ENCODE data around the gene MOK. TPM values are rescaled to one million over a fixed set of nuclear protein-coding genes. Genes with fewer than 3 reads are reported as not detected.

Gene MOK
- total RNA-seq, 2 donors from 2014 or later = 60.3 to 102 TPM

- Mint-ChIP-seq H3K36me3 (ENCODE audit: low read depth) (peaks cover 17% of the 10 kb centered on the region), H3K4me1 (peaks cover 3% of the 10 kb centered on the region), H3K4me3 (no peak overlapping the region), H3K27ac (no peak overlapping the region), H3K27me3 (ENCODE audit: insufficient read depth) (no peaks in the 10 kb centered on the region), H3K9me3 (no peaks in the 10 kb centered on the region)
- Histone ChIP-seq H3K36me3 (ENCODE audit: control insufficient read depth, insufficient read depth, low read length) (peaks cover 10% of the 10 kb centered on the region), H3K4me3 (ENCODE audit: low read length) (no peak overlapping the region), H3K27ac (ENCODE audit: low read depth, low read length) (no peak overlapping the region), H3K4me1 (ENCODE audit: control insufficient read depth, insufficient read depth, low read length) (peaks cover 8% of the 10 kb centered on the region), H3K9me3 (ENCODE audit: control insufficient read depth, low read length) (peaks cover 9% of the 10 kb centered on the region), H3K27me3 (ENCODE audit: control insufficient read depth, insufficient read depth, low read length, poor library complexity, severe bottlenecking) (no peaks in the 10 kb centered on the region), H3K9ac (ENCODE audit: extremely low read depth, low read length, poor library complexity, severe bottlenecking) (no peak overlapping the region)
- no peak for TF ChIP-seq CTCF (conservative IDR thresholded peaks at IDR 0.05)
- no peak for DNase-seq
- WGBS, 2 experiments (ENCODE audit: insufficient coverage in 1 of 2, insufficient read length in 1 of 2) = 90 to 94% methylated on average over 11 to 12 of the region's 12 CpGs
These were observed 68.9 kb downstream of the MOK start for GRCh38 chr14:102236026-102236425.

- Mint-ChIP-seq H3K36me3 (ENCODE audit: low read depth) (peaks cover 23% of the 10 kb centered on the region), H3K4me1 (peaks cover 1% of the 10 kb centered on the region), H3K4me3 (no peak overlapping the region), H3K9me3 (no peaks in the 10 kb centered on the region), H3K27me3 (ENCODE audit: insufficient read depth) (no peaks in the 10 kb centered on the region), H3K27ac (no peak overlapping the region)
- no peak overlapping the region for H3K9ac ChIP-seq (ENCODE audit: extremely low read depth, low read length, poor library complexity, severe bottlenecking)
- peaks cover 10% of the 10 kb centered on the region for H3K36me3 ChIP-seq (ENCODE audit: control insufficient read depth, insufficient read depth, low read length)
- H3K27me3 ChIP-seq (ENCODE audit: control insufficient read depth, insufficient read depth, low read length, poor library complexity, severe bottlenecking) = no peaks in the 10 kb centered on the region
- no peak overlapping the region for H3K4me3 ChIP-seq (ENCODE audit: low read length)
- H3K27ac ChIP-seq (ENCODE audit: low read depth, low read length) = no peak overlapping the region
- peaks cover 3% of the 10 kb centered on the region for H3K9me3 ChIP-seq (ENCODE audit: control insufficient read depth, low read length)
- H3K4me1 ChIP-seq (ENCODE audit: control insufficient read depth, insufficient read depth, low read length) = peaks cover 8% of the 10 kb centered on the region
- 49 to 54% methylated on average over 17 to 19 of the region's 19 CpGs for WGBS, 2 experiments (ENCODE audit: insufficient coverage in 1 of 2, insufficient read length in 1 of 2)
- peak; percentile 95 for DNase-seq
- TF ChIP-seq CTCF (conservative IDR thresholded peaks at IDR 0.05) = peak; percentile 93
These were observed 69.6 kb downstream of the MOK start for GRCh38 chr14:102235275-102235897.

- no peak overlapping the region for H3K27ac ChIP-seq (ENCODE audit: low read depth, low read length)
- Mint-ChIP-seq H3K4me1 (peaks cover 1% of the 10 kb centered on the region), H3K27me3 (ENCODE audit: insufficient read depth) (no peaks in the 10 kb centered on the region), H3K27ac (no peak overlapping the region), H3K36me3 (ENCODE audit: low read depth) (peaks cover 27% of the 10 kb centered on the region), H3K4me3 (no peak overlapping the region), H3K9me3 (no peaks in the 10 kb centered on the region)
- DNase-seq = peak; percentile 53
- H3K4me1 ChIP-seq (ENCODE audit: control insufficient read depth, insufficient read depth, low read length) = peaks cover 8% of the 10 kb centered on the region
- no peak for TF ChIP-seq CTCF (conservative IDR thresholded peaks at IDR 0.05)
- no peak overlapping the region for H3K9ac ChIP-seq (ENCODE audit: extremely low read depth, low read length, poor library complexity, severe bottlenecking)
- peaks cover 10% of the 10 kb centered on the region for H3K36me3 ChIP-seq (ENCODE audit: control insufficient read depth, insufficient read depth, low read length)
- H3K9me3 ChIP-seq (ENCODE audit: control insufficient read depth, low read length) = no peaks in the 10 kb centered on the region
- no peak overlapping the region for H3K4me3 ChIP-seq (ENCODE audit: low read length)
- WGBS, 2 experiments (ENCODE audit: insufficient coverage in 1 of 2, insufficient read length in 1 of 2) = 84 to 90% methylated on average over 23 to 34 of the region's 34 CpGs
- H3K27me3 ChIP-seq (ENCODE audit: control insufficient read depth, insufficient read depth, low read length, poor library complexity, severe bottlenecking) = no peaks in the 10 kb centered on the region
These were observed 70.4 kb downstream of the MOK start for GRCh38 chr14:102234331-102235264.

Measured in endodermal cell (in vitro differentiated cells).